GM23338 (cell line): ENCODE measurements around the gene PIK3CB.

Experiments used
- POLR2AphosphoS5 ChIP-seq: IDR thresholded peaks from 2 replicates; pipeline ENCODE4 v1.6.1; 2016; ENCODE audit warnings: antibody characterized with exemption, low read depth
- TF ChIP-seq, protein P1 (sequence below): fragments of 250-450 bp; sonication (Bioruptor Pico); IDR thresholded peaks from 2 replicates; pipeline ENCODE4 v1.5.0; 2020; ENCODE audit warnings: mild to moderate bottlenecking, moderate library complexity
- TF ChIP-seq, protein P2 (sequence below), 2 experiments: fragments of 200-600 bp in 1 of 2; sonication (generic) in 1 of 2; conservative IDR thresholded peaks; 2 replicates each; pipeline versions ENCODE4 v1.5.1 to v1.6.1; 2016 to 2017; ENCODE audit warnings: antibody characterized with exemption in 2 of 2, low read depth in 2 of 2, mild to moderate bottlenecking in 2 of 2, moderate library complexity in 1 of 2

- TF ChIP-seq, protein P1, sequence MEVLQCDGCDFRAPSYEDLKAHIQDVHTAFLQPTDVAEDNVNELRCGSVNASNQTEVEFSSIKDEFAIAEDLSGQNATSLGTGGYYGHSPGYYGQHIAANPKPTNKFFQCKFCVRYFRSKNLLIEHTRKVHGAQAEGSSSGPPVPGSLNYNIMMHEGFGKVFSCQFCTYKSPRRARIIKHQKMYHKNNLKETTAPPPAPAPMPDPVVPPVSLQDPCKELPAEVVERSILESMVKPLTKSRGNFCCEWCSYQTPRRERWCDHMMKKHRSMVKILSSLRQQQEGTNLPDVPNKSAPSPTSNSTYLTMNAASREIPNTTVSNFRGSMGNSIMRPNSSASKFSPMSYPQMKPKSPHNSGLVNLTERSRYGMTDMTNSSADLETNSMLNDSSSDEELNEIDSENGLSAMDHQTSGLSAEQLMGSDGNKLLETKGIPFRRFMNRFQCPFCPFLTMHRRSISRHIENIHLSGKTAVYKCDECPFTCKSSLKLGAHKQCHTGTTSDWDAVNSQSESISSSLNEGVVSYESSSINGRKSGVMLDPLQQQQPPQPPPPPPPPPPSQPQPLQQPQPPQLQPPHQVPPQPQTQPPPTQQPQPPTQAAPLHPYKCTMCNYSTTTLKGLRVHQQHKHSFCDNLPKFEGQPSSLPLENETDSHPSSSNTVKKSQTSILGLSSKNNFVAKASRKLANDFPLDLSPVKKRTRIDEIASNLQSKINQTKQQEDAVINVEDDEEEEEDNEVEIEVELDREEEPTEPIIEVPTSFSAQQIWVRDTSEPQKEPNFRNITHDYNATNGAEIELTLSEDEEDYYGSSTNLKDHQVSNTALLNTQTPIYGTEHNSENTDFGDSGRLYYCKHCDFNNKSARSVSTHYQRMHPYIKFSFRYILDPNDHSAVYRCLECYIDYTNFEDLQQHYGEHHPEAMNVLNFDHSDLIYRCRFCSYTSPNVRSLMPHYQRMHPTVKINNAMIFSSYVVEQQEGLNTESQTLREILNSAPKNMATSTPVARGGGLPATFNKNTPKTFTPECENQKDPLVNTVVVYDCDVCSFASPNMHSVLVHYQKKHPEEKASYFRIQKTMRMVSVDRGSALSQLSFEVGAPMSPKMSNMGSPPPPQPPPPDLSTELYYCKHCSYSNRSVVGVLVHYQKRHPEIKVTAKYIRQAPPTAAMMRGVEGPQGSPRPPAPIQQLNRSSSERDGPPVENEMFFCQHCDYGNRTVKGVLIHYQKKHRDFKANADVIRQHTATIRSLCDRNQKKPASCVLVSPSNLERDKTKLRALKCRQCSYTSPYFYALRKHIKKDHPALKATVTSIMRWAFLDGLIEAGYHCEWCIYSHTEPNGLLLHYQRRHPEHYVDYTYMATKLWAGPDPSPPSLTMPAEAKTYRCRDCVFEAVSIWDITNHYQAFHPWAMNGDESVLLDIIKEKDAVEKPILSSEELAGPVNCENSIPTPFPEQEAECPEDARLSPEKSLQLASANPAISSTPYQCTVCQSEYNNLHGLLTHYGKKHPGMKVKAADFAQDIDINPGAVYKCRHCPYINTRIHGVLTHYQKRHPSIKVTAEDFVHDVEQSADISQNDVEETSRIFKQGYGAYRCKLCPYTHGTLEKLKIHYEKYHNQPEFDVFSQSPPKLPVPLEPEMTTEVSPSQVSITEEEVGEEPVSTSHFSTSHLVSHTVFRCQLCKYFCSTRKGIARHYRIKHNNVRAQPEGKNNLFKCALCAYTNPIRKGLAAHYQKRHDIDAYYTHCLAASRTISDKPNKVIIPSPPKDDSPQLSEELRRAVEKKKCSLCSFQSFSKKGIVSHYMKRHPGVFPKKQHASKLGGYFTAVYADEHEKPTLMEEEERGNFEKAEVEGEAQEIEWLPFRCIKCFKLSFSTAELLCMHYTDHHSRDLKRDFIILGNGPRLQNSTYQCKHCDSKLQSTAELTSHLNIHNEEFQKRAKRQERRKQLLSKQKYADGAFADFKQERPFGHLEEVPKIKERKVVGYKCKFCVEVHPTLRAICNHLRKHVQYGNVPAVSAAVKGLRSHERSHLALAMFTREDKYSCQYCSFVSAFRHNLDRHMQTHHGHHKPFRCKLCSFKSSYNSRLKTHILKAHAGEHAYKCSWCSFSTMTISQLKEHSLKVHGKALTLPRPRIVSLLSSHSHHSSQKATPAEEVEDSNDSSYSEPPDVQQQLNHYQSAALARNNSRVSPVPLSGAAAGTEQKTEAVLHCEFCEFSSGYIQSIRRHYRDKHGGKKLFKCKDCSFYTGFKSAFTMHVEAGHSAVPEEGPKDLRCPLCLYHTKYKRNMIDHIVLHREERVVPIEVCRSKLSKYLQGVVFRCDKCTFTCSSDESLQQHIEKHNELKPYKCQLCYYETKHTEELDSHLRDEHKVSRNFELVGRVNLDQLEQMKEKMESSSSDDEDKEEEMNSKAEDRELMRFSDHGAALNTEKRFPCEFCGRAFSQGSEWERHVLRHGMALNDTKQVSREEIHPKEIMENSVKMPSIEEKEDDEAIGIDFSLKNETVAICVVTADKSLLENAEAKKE (CRISPR knock-in tag) = no peak
- TF ChIP-seq, protein P2, sequence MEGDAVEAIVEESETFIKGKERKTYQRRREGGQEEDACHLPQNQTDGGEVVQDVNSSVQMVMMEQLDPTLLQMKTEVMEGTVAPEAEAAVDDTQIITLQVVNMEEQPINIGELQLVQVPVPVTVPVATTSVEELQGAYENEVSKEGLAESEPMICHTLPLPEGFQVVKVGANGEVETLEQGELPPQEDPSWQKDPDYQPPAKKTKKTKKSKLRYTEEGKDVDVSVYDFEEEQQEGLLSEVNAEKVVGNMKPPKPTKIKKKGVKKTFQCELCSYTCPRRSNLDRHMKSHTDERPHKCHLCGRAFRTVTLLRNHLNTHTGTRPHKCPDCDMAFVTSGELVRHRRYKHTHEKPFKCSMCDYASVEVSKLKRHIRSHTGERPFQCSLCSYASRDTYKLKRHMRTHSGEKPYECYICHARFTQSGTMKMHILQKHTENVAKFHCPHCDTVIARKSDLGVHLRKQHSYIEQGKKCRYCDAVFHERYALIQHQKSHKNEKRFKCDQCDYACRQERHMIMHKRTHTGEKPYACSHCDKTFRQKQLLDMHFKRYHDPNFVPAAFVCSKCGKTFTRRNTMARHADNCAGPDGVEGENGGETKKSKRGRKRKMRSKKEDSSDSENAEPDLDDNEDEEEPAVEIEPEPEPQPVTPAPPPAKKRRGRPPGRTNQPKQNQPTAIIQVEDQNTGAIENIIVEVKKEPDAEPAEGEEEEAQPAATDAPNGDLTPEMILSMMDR (conservative IDR thresholded peaks at IDR 0.05; ENCODE audit: low read depth in 2 of 2) = no peak
- no peak for TF ChIP-seq POLR2AphosphoS5
Measured at GRCh38 chr3:138629526-138629925, 205.2 kb downstream of the PIK3CB start.
